Karpas-422 (cell line): ENCODE results near the gene POPDC3. TPM values are rescaled to one million over a fixed set of nuclear protein-coding genes. Genes with fewer than 3 reads are reported as not detected.

ENCODE experiments used
- DNase-seq: peaks from one replicate; pipeline ENCODE4 v3.0.0-alpha.2; 2015
- H2AFZ ChIP-seq: fragments of 200-600 bp; sonication (generic); 2 replicates; pipeline ENCODE4 v1.6.1; 2014; ENCODE audit warnings: antibody characterized with exemption, low read length, mixed read lengths
- H3K27ac ChIP-seq: fragments of 200-600 bp; sonication (generic); 2 replicates; pipeline ENCODE4 v1.5.1; 2014; ENCODE audit warnings: mild to moderate bottlenecking, low read length, moderate library complexity
- H3K27me3 ChIP-seq: fragments of 200-600 bp; sonication (generic); 2 replicates; pipeline ENCODE4 v1.6.1; 2014; ENCODE audit warnings: low read length, mixed read lengths
- H3K36me3 ChIP-seq: fragments of 200-600 bp; sonication (generic); 2 replicates; pipeline ENCODE4 v1.6.1; 2014; ENCODE audit warnings: low read length, mixed read lengths; ENCODE audit not compliant: insufficient read depth
- H3K4me1 ChIP-seq: fragments of 200-600 bp; sonication (generic); 2 replicates; pipeline ENCODE4 v1.6.1; 2014; ENCODE audit warnings: mild to moderate bottlenecking, low read length, mixed read lengths
- H3K4me2 ChIP-seq: fragments of 200-600 bp; sonication (generic); 2 replicates; pipeline ENCODE4 v1.6.1; 2014; ENCODE audit warnings: low read length, low read depth, mild to moderate bottlenecking; ENCODE audit not compliant: poor library complexity, severe bottlenecking
- H3K4me3 ChIP-seq: fragments of 200-600 bp; sonication (generic); 2 replicates; pipeline ENCODE4 v1.5.1; 2014; ENCODE audit warnings: mild to moderate bottlenecking, antibody characterized with exemption, low read length, mixed read lengths
- H3K79me2 ChIP-seq: fragments of 200-600 bp; sonication (generic); 2 replicates; pipeline ENCODE4 v1.6.1; 2014; ENCODE audit warnings: mild to moderate bottlenecking, low read length, mixed read lengths
- H3K9ac ChIP-seq: fragments of 200-600 bp; sonication (generic); 2 replicates; pipeline ENCODE4 v1.6.0; 2014; ENCODE audit warnings: low read length
- H3K9me2 ChIP-seq: fragments of 200-600 bp; sonication (generic), shearing (Covaris generic); replicated peaks from 2 replicates; pipeline ENCODE4 v1.6.0; 2014; ENCODE audit warnings: mild to moderate bottlenecking, low read length, moderate library complexity; ENCODE audit not compliant: insufficient read depth
- H3K9me3 ChIP-seq: fragments of 300-700, 200-600 bp; sonication (generic); 2 replicates; pipeline ENCODE4 v1.6.1; 2014; ENCODE audit warnings: low read length, mixed read lengths
- H4K20me1 ChIP-seq: fragments of 200-600 bp; sonication (generic); 2 replicates; pipeline ENCODE4 v1.6.1; 2014; ENCODE audit warnings: mild to moderate bottlenecking, antibody characterized with exemption, low read length, low read depth; ENCODE audit not compliant: insufficient read depth
- total RNA-seq: library from RNA; depleted of rRNA; stranded (reverse); fragments of >200 nt; shearing (Covaris generic); gene quantifications from 2 replicates; pipeline ENCODE4 v1.2.3, GENCODE V29; 2014; ENCODE audit warnings: low replicate concordance; rRNA removed

Gene POPDC3
- total RNA-seq, 1 experiment from 2014 or later, result not detected

DNA sequence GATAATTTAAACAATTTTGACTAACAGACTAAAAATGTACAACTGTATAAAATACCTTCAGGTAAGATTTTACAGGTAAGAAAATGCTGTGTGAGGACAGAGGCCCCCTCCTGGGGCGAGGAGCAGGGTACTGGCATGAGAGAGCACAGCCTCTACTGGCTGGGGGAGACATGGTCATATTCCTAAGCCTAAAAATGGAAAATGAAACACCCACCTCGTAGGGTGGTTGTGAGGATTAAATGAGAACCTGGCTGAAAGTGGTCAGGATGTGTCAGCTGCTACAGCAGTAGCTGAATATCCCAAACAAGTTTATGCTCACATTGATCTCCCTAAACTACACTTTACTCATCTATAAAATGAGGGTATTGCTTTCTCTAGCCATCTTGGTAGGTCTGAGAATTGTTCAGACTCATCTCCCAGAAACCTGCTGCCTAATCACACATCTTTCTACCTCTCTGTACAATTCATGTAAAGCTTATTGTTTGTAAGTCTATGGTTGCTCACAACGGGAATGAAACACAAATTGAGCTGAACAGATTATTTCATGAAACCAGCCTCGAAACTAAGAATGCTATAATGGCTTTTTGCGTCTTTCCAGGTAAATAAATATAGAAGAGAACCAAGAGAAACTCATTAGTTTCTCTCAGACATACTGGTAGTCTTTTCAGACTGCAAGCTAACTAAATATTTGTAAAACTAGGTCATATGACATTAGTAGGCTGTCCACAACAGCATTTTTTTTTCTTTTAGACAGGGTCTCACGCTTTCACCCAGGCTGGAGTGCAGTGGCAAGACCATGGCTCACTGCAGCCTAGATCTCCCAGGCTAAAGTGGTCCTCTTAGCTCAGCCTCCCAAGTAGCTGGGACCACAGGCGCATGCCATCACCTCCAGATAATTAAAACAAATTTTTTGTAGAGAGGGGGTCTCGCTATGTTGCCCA, 69.6 kb downstream of the POPDC3 start:
- Histone ChIP-seq H3K4me2 (no peak overlapping the region), H3K9me2 (no peaks in the 10 kb centered on the region), H3K27ac (no peak overlapping the region), H3K9me3 (no peaks in the 10 kb centered on the region), H4K20me1 (no peaks in the 10 kb centered on the region), H3K4me1 (no peaks in the 10 kb centered on the region), H3K4me3 (no peak overlapping the region), H3K27me3 (no peaks in the 10 kb centered on the region), H3K9ac (no peak overlapping the region), H3K36me3 (no peaks in the 10 kb centered on the region), H3K79me2 (no peaks in the 10 kb centered on the region), H2AFZ (no peak overlapping the region)
- no peak for DNase-seq

DNA sequence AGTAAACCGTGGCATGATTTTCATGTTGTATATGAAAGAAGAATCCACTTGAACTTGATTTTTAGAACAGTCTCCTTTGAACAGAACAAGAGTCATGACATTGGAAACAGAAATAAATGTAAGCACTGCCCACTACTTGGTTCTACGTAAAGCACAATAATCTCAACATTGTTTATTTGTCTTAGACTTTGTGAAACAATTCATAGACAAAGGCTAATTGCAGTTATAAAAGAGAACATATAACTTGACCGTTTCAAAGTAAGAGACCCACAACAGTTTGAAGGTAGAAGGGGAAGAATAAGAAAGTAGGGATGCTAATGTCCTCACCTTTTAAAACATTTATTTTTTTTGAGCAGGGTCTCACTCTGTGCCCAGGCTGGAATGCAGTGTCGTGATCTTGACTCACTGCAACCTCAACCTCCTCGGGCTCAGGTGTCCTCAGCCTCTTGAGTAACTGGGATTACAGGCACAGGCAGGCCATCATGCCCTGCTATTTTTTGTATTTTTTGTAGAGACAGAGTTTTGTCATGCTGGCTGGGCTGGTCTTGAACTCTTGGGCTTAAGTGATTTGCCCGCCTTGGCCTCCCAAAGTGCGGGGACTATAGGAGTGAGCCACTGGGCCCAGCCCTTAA, 71.1 kb downstream of the POPDC3 start:
- H3K9ac ChIP-seq, result no peak overlapping the region
- no peaks in the 10 kb centered on the region for H3K4me1 ChIP-seq
- no peaks in the 10 kb centered on the region for H4K20me1 ChIP-seq
- H3K79me2 ChIP-seq, result no peaks in the 10 kb centered on the region
- no peaks in the 10 kb centered on the region for H3K36me3 ChIP-seq
- no peak for DNase-seq
- H3K4me3 ChIP-seq, result no peak overlapping the region
- no peaks in the 10 kb centered on the region for H3K27me3 ChIP-seq
- no peak overlapping the region for H3K27ac ChIP-seq
- no peaks in the 10 kb centered on the region for H3K9me2 ChIP-seq
- H2AFZ ChIP-seq, result no peak overlapping the region
- H3K4me2 ChIP-seq, result no peak overlapping the region
- H3K9me3 ChIP-seq, result no peaks in the 10 kb centered on the region

Other genes with a start within 250 kb of the POPDC3 start
- gene LIN28B, start 222.9 kb downstream of the POPDC3 start, total RNA-seq, result 9.5 and 21.4 TPM in 2 replicates
- 13.2 and 18.4 TPM in 2 replicates for gene PREP, start 223.1 kb upstream of the POPDC3 start, total RNA-seq